ENCODE results near the gene GFOD1. TPM values are rescaled to one million over a fixed set of nuclear protein-coding genes. Genes with fewer than 3 reads are reported as not detected.

Gene GFOD1
- total and polyA plus RNA-seq, 7 donors, result 5.9 to 34.2 (median 16.7) TPM

- ATAC-seq, result no peak
Measured at GRCh38 chr6:13334953-13335352, 152.4 kb downstream of the GFOD1 start.

GRCh38 chr6:13332349-13332706 lies 155.1 kb downstream of the GFOD1 start:
- Histone ChIP-seq H3K4me3 (no peak overlapping the region), H3K4me1 (peaks cover 2% of the 10 kb centered on the region), H3K36me3 (ENCODE audit: insufficient read depth in 1 of 2, low read depth in 1 of 2) (no peaks in the 10 kb centered on the region), H3K27me3 (ENCODE audit: insufficient read depth in 3 of 3, low read length in 2 of 3) (no peaks in the 10 kb centered on the region), H3K27ac (no peak overlapping the region), H3K9me3 (no peaks in the 10 kb centered on the region)
- 80 to 89% (median 83%) methylated on average over 2 of the region's 2 CpGs for WGBS, 3 donors
- TF ChIP-seq, protein P1, sequence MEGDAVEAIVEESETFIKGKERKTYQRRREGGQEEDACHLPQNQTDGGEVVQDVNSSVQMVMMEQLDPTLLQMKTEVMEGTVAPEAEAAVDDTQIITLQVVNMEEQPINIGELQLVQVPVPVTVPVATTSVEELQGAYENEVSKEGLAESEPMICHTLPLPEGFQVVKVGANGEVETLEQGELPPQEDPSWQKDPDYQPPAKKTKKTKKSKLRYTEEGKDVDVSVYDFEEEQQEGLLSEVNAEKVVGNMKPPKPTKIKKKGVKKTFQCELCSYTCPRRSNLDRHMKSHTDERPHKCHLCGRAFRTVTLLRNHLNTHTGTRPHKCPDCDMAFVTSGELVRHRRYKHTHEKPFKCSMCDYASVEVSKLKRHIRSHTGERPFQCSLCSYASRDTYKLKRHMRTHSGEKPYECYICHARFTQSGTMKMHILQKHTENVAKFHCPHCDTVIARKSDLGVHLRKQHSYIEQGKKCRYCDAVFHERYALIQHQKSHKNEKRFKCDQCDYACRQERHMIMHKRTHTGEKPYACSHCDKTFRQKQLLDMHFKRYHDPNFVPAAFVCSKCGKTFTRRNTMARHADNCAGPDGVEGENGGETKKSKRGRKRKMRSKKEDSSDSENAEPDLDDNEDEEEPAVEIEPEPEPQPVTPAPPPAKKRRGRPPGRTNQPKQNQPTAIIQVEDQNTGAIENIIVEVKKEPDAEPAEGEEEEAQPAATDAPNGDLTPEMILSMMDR (IDR thresholded peaks at IDR 0.05), result no peak
- no peak for DNase-seq
- no peak for ATAC-seq
- intact Hi-C loops (cut with DNase I), result loop anchor here (10.0 kb wide), 3 partner anchors 138 to 418 kb away; no protein-coding TSS in a partner anchor

More at GRCh38 chr6:13334953-13335352, 152.4 kb downstream of the GFOD1 start:
- intact Hi-C loops (cut with DNase I), result loop anchor here (5.0 to 10.0 kb wide), 5 partner anchors 140 to 420 kb away; partner anchors contain the start of gene GFOD1 (in 1 of the 2)
- Histone ChIP-seq H3K36me3 (ENCODE audit: insufficient read depth in 1 of 2, low read depth in 1 of 2) (no peaks in the 10 kb centered on the region), H3K27ac (no peak overlapping the region), H3K4me1 (no peaks in the 10 kb centered on the region), H3K27me3 (ENCODE audit: insufficient read depth in 3 of 3, low read length in 2 of 3) (no peaks in the 10 kb centered on the region), H3K9me3 (no peaks in the 10 kb centered on the region), H3K4me3 (no peak overlapping the region)
- TF ChIP-seq, protein P1 (IDR thresholded peaks at IDR 0.05), result no peak
- DNase-seq, result no peak
- WGBS, 3 donors, result 55 to 68% (median 68%) methylated on average over 3 of the region's 3 CpGs

GRCh38 chr6:13331516-13332348 lies 155.7 kb downstream of the GFOD1 start:
- TF ChIP-seq, protein P1 (IDR thresholded peaks at IDR 0.05), result peak; percentile 61
- ATAC-seq (no peak), DNase-seq (no peak)
- WGBS, 3 donors, result 50 to 61% (median 51%) methylated on average over 13 of the region's 13 CpGs
- Histone ChIP-seq H3K9me3 (no peaks in the 10 kb centered on the region), H3K4me3 (no peak overlapping the region), H3K4me1 (peaks cover 3% of the 10 kb centered on the region), H3K27me3 (ENCODE audit: insufficient read depth in 3 of 3, low read length in 2 of 3) (no peaks in the 10 kb centered on the region), H3K27ac (no peak overlapping the region), H3K36me3 (ENCODE audit: insufficient read depth in 1 of 2, low read depth in 1 of 2) (no peaks in the 10 kb centered on the region)
- intact Hi-C loops (cut with DNase I), result loop anchor here (10.0 kb wide), 3 partner anchors 137 to 417 kb away; no protein-coding TSS in a partner anchor

DNA sequence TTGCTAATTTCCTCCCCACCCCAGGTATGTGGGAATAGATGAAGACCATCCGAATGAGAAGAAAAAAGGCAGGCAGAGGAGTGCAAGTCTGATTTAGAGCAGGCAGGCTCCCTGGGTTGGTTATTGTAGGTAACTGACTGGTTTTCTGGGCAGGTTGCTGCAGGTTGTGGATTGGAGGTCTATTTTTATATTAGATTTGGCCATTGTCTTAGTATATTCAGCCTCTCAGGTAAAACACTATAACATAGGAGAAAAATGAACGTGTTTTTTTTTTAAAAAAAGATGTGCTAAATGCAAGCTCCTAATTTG lies 158.6 kb downstream of the GFOD1 start:
- Histone ChIP-seq H3K27ac (peak overlapping the region; percentile 95), H3K9me3 (no peaks in the 10 kb centered on the region), H3K4me1 (peaks cover 3% of the 10 kb centered on the region), H3K27me3 (ENCODE audit: insufficient read depth in 3 of 3, low read length in 2 of 3) (no peaks in the 10 kb centered on the region), H3K36me3 (ENCODE audit: insufficient read depth in 1 of 2, low read depth in 1 of 2) (peaks cover under 1 to 24% of the 10 kb centered on the region in 2 donors), H3K4me3 (peak overlapping the region; percentile 92)
- TF ChIP-seq, protein P1 (IDR thresholded peaks at IDR 0.05), result no peak
- WGBS, 3 donors, result 4 to 9% (median 6%) methylated on average over 2 of the region's 2 CpGs
- ATAC-seq (no peak), DNase-seq (no peak)
- intact Hi-C loops (cut with DNase I), result loop anchor here in 1 of 2 donors (2.0 kb wide), 1 partner anchor 416 kb away; no protein-coding TSS in a partner anchor

All from psoas muscle (tissue), 8 donors.